ENCODE measurements around the gene VPS41. TPM values are rescaled to one million over a fixed set of nuclear protein-coding genes. Genes with fewer than 3 reads are reported as not detected.

Gene VPS41
- total RNA-seq, 2 donors from 2014 or later, result 39.1 to 52.5 TPM

GRCh38 chr7:38909870-38910269, 879 bp upstream of the VPS41 start:
- peaks cover 8 to 10% of the 10 kb centered on the region in 2 donors for H3K4me1 ChIP-seq (ENCODE audit: control insufficient read depth in 1 of 2, low read depth in 2 of 2)
- no peak overlapping the region for H3K4me3 ChIP-seq
- ATAC-seq (ENCODE audit: insufficient number of reproducible peaks, low FRiP score, low read depth), result no peak
- no peaks in the 10 kb centered on the region for H3K36me3 ChIP-seq
- TF ChIP-seq, protein P1, sequence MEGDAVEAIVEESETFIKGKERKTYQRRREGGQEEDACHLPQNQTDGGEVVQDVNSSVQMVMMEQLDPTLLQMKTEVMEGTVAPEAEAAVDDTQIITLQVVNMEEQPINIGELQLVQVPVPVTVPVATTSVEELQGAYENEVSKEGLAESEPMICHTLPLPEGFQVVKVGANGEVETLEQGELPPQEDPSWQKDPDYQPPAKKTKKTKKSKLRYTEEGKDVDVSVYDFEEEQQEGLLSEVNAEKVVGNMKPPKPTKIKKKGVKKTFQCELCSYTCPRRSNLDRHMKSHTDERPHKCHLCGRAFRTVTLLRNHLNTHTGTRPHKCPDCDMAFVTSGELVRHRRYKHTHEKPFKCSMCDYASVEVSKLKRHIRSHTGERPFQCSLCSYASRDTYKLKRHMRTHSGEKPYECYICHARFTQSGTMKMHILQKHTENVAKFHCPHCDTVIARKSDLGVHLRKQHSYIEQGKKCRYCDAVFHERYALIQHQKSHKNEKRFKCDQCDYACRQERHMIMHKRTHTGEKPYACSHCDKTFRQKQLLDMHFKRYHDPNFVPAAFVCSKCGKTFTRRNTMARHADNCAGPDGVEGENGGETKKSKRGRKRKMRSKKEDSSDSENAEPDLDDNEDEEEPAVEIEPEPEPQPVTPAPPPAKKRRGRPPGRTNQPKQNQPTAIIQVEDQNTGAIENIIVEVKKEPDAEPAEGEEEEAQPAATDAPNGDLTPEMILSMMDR (IDR thresholded peaks at IDR 0.05), result no peak
- H3K9me3 ChIP-seq, result no peaks in the 10 kb centered on the region
- H3K27me3 ChIP-seq (replicated peaks; ENCODE audit: insufficient read depth), result no peaks in the 10 kb centered on the region
- no peak for DNase-seq (ENCODE audit: low spot score)
- no peak overlapping the region for H3K27ac ChIP-seq

DNA sequence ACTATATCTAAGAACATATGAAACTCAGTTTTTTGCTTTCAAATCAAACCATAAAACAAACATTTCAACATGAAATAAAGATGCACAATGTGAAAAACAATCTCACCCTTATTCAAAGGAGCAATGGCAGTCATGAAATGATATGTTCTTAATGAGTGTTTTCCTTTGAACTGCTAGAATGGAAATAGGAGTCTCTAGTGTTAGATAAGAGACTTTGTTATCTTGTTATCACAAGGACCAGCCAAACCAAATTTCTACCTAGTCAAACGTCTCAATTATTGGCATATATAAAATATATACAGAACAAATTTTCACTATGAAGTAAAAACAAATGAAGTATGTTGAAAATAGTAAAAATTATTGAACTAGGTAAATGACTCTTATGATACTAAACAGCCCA, 1.2 kb downstream of the VPS41 start:
- peak overlapping the region; percentile 84 for H3K4me3 ChIP-seq
- H3K4me1 ChIP-seq (ENCODE audit: control insufficient read depth in 1 of 2, low read depth in 2 of 2), result peaks cover 8 to 10% of the 10 kb centered on the region in 2 donors
- no peak overlapping the region for H3K27ac ChIP-seq
- H3K27me3 ChIP-seq (replicated peaks; ENCODE audit: insufficient read depth), result no peaks in the 10 kb centered on the region
- DNase-seq (ENCODE audit: low spot score) (no peak), ATAC-seq (ENCODE audit: insufficient number of reproducible peaks, low FRiP score, low read depth) (no peak)
- no peaks in the 10 kb centered on the region for H3K36me3 ChIP-seq
- H3K9me3 ChIP-seq, result no peaks in the 10 kb centered on the region
- TF ChIP-seq, protein P1 (IDR thresholded peaks at IDR 0.05), result no peak

DNA sequence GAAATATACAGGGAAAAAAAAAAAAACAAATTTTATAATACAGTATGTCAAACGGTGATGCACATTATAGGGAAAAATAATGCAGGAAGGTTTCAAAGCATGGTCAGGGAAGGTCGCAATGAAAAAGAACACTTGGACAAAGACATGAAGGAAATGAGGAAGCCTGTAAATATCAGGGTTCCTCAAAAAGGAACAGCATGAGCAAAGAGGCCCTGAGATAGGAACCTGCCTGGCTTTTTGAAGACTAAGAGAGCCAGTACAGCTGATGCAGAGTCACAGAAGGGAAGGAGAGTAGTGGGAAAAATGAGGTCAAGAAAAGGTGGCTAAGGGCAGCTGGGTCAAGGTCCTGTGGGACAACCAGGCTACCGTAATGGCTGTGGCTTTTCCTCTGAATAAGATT, 1.9 kb downstream of the VPS41 start:
- Histone ChIP-seq H3K4me3 (no peak overlapping the region), H3K9me3 (no peaks in the 10 kb centered on the region), H3K36me3 (no peaks in the 10 kb centered on the region), H3K27ac (no peak overlapping the region), H3K27me3 (replicated peaks; ENCODE audit: insufficient read depth) (no peaks in the 10 kb centered on the region), H3K4me1 (ENCODE audit: control insufficient read depth in 1 of 2, low read depth in 2 of 2) (peaks cover 8 to 10% of the 10 kb centered on the region in 2 donors)
- no peak for DNase-seq (ENCODE audit: low spot score)
- ATAC-seq (ENCODE audit: insufficient number of reproducible peaks, low FRiP score, low read depth), result no peak
- TF ChIP-seq, protein P1 (IDR thresholded peaks at IDR 0.05), result no peak

GRCh38 chr7:38905056-38905759, 3.8 kb downstream of the VPS41 start:
- ATAC-seq (ENCODE audit: insufficient number of reproducible peaks, low FRiP score, low read depth), result no peak
- Histone ChIP-seq H3K36me3 (no peaks in the 10 kb centered on the region), H3K27me3 (replicated peaks; ENCODE audit: insufficient read depth) (no peaks in the 10 kb centered on the region), H3K9me3 (no peaks in the 10 kb centered on the region), H3K4me3 (no peak overlapping the region), H3K4me1 (ENCODE audit: control insufficient read depth in 1 of 2, low read depth in 2 of 2) (peaks cover 8 to 10% of the 10 kb centered on the region in 2 donors), H3K27ac (no peak overlapping the region)
- no peak for DNase-seq (ENCODE audit: low spot score)
- TF ChIP-seq, protein P1 (IDR thresholded peaks at IDR 0.05), result no peak

- no peaks in the 10 kb centered on the region for H3K36me3 ChIP-seq
- no peak overlapping the region for H3K4me3 ChIP-seq
- no peak for ATAC-seq (ENCODE audit: insufficient number of reproducible peaks, low FRiP score, low read depth)
- H3K9me3 ChIP-seq, result no peaks in the 10 kb centered on the region
- no peaks in the 10 kb centered on the region for H3K27me3 ChIP-seq (replicated peaks; ENCODE audit: insufficient read depth)
- TF ChIP-seq, protein P1 (IDR thresholded peaks at IDR 0.05), result no peak
- H3K27ac ChIP-seq, result no peak overlapping the region
- H3K4me1 ChIP-seq (ENCODE audit: control insufficient read depth in 1 of 2, low read depth in 2 of 2), result peaks cover 4 to 5% of the 10 kb centered on the region in 2 donors
- DNase-seq (ENCODE audit: low spot score), result no peak
Observed at GRCh38 chr7:38903057-38903456, 5.9 kb downstream of the VPS41 start.

All from thoracic aorta (tissue), 2 donors.